HG03460 (cell line): ENCODE data around the gene ST3GAL4.

Experiments used
- ATAC-seq: cut with Tn5 transposase; IDR thresholded peaks from one replicate; pipeline ENCODE4 v1.9.1; 2021; ENCODE audit not compliant: unreplicated experiment

Gene ST3GAL4

GRCh38 chr11:126403658-126404057 lies 48.2 kb downstream of the ST3GAL4 start:
- ATAC-seq: peak; percentile 94

DNA sequence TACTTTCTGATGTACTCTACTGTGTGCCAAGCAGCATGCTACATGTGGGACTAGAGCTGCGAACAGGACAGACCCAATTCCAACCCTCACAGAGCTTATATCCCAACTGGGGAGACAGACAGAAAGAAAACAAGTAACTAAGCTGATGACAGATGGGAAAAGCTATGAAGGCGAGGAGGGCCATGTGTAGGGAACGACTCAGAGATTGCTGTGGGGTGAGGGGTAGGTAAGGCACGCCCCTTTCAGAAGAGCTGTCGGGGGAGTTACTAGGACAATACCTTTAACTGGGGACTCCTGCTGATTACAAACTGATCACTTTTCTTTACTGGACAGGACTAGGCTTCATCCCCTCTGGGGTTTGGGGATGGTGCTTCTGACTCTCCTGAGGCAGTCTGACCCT lies 48.9 kb downstream of the ST3GAL4 start:
- no peak for ATAC-seq

DNA sequence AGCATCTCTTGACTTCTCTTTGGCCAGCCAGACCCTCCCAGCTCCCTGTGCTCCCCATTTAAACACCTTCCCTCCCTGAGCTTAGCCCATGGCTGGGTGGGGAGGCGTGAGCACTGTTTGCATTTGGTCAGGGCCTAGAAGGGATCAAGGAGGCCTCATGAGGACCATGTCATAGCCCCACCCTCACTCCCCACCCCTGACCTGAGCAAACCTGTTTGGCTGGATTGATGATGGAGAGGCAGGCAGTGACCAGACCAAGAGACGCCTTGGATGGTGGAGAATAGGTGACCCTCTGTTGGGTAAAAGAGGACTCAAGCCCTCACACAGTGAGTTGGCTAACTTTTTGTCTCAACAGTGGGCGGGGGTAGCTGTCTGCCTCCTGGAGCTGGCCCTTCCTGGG lies 49.9 kb downstream of the ST3GAL4 start:
- ATAC-seq: no peak

GRCh38 chr11:126405906-126406305 lies 50.4 kb downstream of the ST3GAL4 start:
- no peak for ATAC-seq

GRCh38 chr11:126406368-126406767 lies 50.9 kb downstream of the ST3GAL4 start:
- no peak for ATAC-seq

DNA sequence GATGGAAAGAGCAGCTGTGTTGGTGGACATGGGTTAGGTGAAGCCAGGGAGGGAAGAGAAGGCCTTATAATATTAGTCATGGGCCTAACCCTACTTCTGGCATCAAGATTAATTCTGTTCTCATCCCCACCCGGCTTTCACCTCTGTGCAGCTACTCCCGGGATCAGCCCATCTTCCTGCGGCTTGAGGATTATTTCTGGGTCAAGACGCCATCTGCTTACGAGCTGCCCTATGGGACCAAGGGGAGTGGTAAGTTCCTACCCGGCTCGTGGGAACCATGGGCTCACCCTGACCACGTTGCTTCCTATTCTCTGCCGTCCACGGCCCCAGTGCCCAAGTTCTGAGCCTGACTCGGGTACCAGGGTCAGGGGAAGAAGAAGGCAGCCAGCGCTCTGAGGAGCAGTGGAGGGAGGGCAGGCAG lies 51.6 kb downstream of the ST3GAL4 start:
- no peak for ATAC-seq

GRCh38 chr11:126407682-126408288 lies 52.3 kb downstream of the ST3GAL4 start:
- no peak for ATAC-seq

DNA sequence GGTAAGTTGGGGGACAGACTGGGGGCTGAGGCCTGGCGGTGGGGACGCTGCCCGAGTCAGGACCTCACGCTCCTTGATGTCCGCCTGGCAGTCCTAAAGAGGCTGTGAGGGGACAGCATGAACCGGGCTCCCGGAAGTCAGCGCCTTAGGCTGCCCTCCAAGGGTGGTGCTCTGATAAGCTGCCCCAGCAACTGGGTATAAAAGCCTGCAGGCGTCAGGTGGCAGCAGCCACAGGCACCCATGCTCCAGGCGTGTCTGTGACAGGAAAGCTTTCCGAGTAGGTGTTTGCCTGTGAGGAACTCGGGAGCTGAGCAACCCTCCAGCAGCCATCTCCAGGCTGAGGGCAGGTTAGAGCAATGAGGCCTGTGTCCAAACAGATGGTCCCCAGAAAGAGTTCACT lies 53.0 kb downstream of the ST3GAL4 start:
- ATAC-seq: no peak

- no peak for ATAC-seq
Measured at GRCh38 chr11:126408901-126409619, 53.6 kb downstream of the ST3GAL4 start.

DNA sequence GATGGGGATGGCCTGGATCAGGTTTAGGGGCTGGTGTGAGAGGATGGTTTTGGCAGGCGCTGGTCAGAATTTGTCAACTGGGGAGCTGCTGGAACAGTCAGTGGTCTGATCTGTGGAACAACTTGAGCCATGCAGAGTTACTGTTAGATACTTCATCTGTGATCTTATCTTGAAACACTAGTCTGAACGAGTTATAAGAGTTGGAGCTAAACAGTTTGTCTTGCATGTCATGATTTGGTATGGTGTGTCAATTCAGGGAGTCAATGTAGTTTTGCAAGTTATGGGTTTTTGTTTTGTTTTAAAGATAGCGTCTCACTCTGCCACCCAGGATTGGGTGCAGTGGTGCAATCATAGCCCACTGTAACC lies 54.1 kb downstream of the ST3GAL4 start:
- ATAC-seq: no peak

- ATAC-seq: no peak
Measured at GRCh38 chr11:126410649-126411048, 55.2 kb downstream of the ST3GAL4 start.

- no peak for ATAC-seq
Measured at GRCh38 chr11:126411971-126412381, 56.5 kb downstream of the ST3GAL4 start.

GRCh38 chr11:126413426-126413825 lies 57.9 kb downstream of the ST3GAL4 start:
- ATAC-seq: no peak

GRCh38 chr11:126413843-126414405 lies 58.4 kb downstream of the ST3GAL4 start:
- ATAC-seq: no peak

DNA sequence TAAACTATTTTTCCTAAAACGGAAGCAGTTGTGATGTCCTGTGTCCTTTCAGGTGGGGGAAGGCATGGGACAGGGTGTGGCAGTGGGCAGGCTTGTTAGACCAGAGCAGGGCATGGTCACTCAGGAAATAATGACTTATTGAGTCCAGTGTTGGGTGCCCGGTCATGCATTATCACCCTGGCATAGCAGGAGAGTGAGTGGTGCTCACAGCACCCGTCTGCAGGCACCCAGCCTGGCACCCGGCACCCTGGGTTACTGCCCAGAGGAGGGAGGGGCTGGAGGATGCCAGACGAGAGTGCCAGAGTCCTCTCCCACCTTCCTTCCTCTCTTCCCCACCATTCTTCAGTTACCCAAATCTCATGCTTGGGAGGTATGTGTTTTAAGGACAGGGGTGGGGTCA lies 59.1 kb downstream of the ST3GAL4 start:
- ATAC-seq: no peak

DNA sequence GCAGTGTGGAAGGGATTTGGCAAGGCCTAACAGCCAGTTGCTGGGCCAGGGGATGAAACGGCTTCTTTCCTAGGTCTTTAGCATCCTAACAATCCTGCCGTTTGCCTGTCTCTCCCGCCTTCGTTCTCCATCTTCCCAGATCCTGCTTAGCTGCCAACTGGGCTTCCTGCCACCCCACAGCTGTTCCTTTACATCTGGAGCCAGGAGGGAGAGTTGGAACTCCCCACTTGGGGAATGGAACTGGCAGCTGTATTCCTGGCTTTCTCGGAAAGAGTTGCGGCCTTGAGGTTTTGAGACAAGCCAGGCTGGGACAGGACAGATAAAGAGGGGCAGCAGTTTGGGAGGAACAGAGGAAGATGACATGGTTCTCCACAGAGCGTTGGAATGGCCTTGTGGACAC lies 59.6 kb downstream of the ST3GAL4 start:
- no peak for ATAC-seq

DNA sequence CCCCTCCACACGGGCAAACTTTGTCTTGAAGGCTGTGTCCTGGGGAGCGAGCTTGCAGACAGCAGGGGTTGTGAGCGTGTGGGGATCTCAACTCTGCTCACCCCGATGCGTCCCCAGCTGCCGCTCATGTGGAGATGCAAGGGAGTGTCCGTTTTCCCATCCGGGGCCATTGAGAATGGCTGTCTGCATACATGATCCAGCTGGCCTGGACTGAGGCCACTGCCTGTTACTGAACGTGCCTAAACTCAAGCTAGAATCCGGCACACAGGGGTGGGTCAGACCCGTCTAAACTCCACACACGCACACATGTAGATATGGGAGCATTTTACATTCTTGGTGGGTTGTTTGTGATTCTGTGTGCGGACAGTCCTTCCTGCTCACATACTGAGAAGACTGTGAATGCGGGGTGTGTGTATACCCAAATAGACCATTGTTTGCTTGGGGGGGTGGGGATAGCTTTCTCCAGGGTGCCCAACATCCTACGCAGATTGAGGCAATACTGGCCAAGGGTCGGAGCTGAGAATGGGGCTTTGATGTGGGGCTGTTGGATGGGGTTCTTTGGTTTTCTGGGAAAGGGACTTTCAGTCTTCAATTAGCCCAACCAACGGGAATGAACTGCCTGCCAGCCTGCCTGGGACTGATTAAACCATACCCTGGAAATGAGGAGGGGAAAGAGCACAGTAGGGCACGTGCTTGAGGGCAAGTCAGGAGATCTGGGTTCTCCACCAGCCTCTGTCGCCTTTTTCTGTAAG lies 60.4 kb downstream of the ST3GAL4 start:
- no peak for ATAC-seq

GRCh38 chr11:126416542-126417090 lies 61.1 kb downstream of the ST3GAL4 start:
- ATAC-seq: peak; percentile 73

- no peak for ATAC-seq
Measured at GRCh38 chr11:126417091-126417862, 61.8 kb downstream of the ST3GAL4 start.

GRCh38 chr11:126418887-126419286 lies 63.4 kb downstream of the ST3GAL4 start:
- no peak for ATAC-seq
